ENCODE measurements around the gene ORAI1.

DNA sequence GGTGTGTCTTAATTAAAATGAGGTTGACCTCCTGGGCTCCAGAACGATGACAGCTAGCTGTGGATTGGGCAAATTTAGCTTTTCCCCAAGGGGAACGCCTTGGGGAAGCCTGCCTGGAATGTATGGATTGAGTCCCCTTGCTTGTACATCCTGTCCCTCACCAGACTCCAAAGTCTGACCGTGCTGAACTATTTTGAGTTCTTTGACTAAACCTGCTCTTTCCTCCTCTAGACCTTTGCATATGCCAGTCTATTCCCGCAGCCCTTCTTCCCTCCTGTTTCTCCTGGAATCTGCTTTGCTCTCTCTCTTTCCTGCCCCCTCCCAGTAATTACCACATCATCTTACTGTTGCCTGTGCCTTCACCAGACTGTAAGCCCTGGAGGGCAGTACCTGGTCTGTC, 34.0 kb upstream of the ORAI1 start:
- TF ChIP-seq, protein P1, sequence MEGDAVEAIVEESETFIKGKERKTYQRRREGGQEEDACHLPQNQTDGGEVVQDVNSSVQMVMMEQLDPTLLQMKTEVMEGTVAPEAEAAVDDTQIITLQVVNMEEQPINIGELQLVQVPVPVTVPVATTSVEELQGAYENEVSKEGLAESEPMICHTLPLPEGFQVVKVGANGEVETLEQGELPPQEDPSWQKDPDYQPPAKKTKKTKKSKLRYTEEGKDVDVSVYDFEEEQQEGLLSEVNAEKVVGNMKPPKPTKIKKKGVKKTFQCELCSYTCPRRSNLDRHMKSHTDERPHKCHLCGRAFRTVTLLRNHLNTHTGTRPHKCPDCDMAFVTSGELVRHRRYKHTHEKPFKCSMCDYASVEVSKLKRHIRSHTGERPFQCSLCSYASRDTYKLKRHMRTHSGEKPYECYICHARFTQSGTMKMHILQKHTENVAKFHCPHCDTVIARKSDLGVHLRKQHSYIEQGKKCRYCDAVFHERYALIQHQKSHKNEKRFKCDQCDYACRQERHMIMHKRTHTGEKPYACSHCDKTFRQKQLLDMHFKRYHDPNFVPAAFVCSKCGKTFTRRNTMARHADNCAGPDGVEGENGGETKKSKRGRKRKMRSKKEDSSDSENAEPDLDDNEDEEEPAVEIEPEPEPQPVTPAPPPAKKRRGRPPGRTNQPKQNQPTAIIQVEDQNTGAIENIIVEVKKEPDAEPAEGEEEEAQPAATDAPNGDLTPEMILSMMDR (IDR thresholded peaks at IDR 0.05) = no peak
- no peak for TF ChIP-seq EP300 (IDR thresholded peaks at IDR 0.05)

Data from ovary (tissue), 3 donors.